COLO829 (cell line): Measurements from ENCODE around the gene UGP2.

ENCODE experiments used
- DNase-seq: peaks from one replicate; pipeline ENCODE4 v3.0.0; 2012; ENCODE audit warnings: low spot score

Gene UGP2

GRCh38 chr2:63865159-63865799, 23.6 kb downstream of the UGP2 start:
- DNase-seq = no peak

- DNase-seq = no peak
Observed at GRCh38 chr2:63866009-63866709, 24.5 kb downstream of the UGP2 start.

GRCh38 chr2:63870679-63871078, 29.0 kb downstream of the UGP2 start:
- DNase-seq = no peak

GRCh38 chr2:63871864-63872263, 30.2 kb downstream of the UGP2 start:
- DNase-seq = no peak

GRCh38 chr2:63872571-63873328, 31.1 kb downstream of the UGP2 start:
- DNase-seq = no peak

GRCh38 chr2:63874204-63875130, 32.8 kb downstream of the UGP2 start:
- DNase-seq = no peak

GRCh38 chr2:63875131-63875527, 33.4 kb downstream of the UGP2 start:
- peak; percentile 89 for DNase-seq

- DNase-seq = peak; percentile 44
Observed at GRCh38 chr2:63875559-63876245, 34.0 kb downstream of the UGP2 start.

GRCh38 chr2:63876311-63876710, 34.6 kb downstream of the UGP2 start:
- DNase-seq = no peak

GRCh38 chr2:63878486-63878885, 36.8 kb downstream of the UGP2 start:
- no peak for DNase-seq

GRCh38 chr2:63879876-63880433, 38.3 kb downstream of the UGP2 start:
- DNase-seq = no peak

- no peak for DNase-seq
Observed at GRCh38 chr2:63880625-63881024, 38.9 kb downstream of the UGP2 start.

- DNase-seq = no peak
Observed at GRCh38 chr2:63881205-63881604, 39.5 kb downstream of the UGP2 start.

GRCh38 chr2:63882395-63883105, 40.9 kb downstream of the UGP2 start:
- DNase-seq = no peak

- no peak for DNase-seq
Observed at GRCh38 chr2:63886445-63886844, 44.7 kb downstream of the UGP2 start.

GRCh38 chr2:63888053-63888452, 46.4 kb downstream of the UGP2 start:
- DNase-seq = no peak

- peak; percentile 47 for DNase-seq
Observed at GRCh38 chr2:63888490-63889402, 47.0 kb downstream of the UGP2 start.

- DNase-seq = no peak
Observed at GRCh38 chr2:63890678-63891077, 49.0 kb downstream of the UGP2 start.

GRCh38 chr2:63891488-63892030, 49.9 kb downstream of the UGP2 start:
- DNase-seq = peak; percentile 19
